Measurements from ENCODE around the gene DLG2.

GRCh38 chr11:84847842-84848241 lies 779.3 kb downstream of the DLG2 start:
- no peak for TF ChIP-seq CTCF (IDR thresholded peaks at IDR 0.05)
- no peak for TF ChIP-seq POLR2A (IDR thresholded peaks at IDR 0.05)
- TF ChIP-seq POLR2AphosphoS5 (IDR thresholded peaks at IDR 0.05): no peak
